Keratinocyte (primary cell): Measurements from ENCODE around the gene STOX2. TPM values are rescaled to one million over a fixed set of nuclear protein-coding genes. Genes with fewer than 3 reads are reported as not detected.
A peak's percentile ranks its signal among the peaks of the same experiment; 100 is the strongest.

Source experiments
- DNase-seq: peaks from one replicate; pipeline ENCODE4 v3.0.0-alpha.2; 2011; ENCODE audit warnings: low read depth, missing footprints, low spot score
- FAIRE-seq: peaks from 2 replicates; lab custom pipeline; 2011; peaks lifted over from hg19 to GRCh38; lab: Jason Lieb, UNC
- H2AFZ ChIP-seq: 2 replicates; pipeline ENCODE4 v1.6.0; 2012; ENCODE audit warnings: low read length, control low read depth, inconsistent platforms; ENCODE audit not compliant: control insufficient read depth
- H3K27ac ChIP-seq: 2 replicates; pipeline ENCODE4 v1.5.1; 2011; ENCODE audit warnings: low read length; ENCODE audit not compliant: control insufficient read depth, insufficient read depth
- H3K27me3 ChIP-seq: 3 replicates; pipeline ENCODE4 v1.6.0; 2011; ENCODE audit warnings: low read length; ENCODE audit not compliant: control insufficient read depth, insufficient read depth; ENCODE audit errors: extremely low read depth
- H3K36me3 ChIP-seq, 2 experiments: 2 replicates in 1 of 2; 3 replicates in 1 of 2; pipeline ENCODE4 v1.5.1; 2011; ENCODE audit warnings: low read length in 2 of 2, mild to moderate bottlenecking in 1 of 2; ENCODE audit not compliant: control insufficient read depth in 2 of 2, insufficient read depth in 2 of 2; ENCODE audit errors: extremely low read depth in 1 of 2
- H3K4me1 ChIP-seq: 3 replicates; pipeline ENCODE4 v1.5.1; 2011; ENCODE audit warnings: low read length; ENCODE audit not compliant: control insufficient read depth, insufficient read depth; ENCODE audit errors: extremely low read depth
- H3K4me2 ChIP-seq: 3 replicates; pipeline ENCODE4 v1.6.0; 2011; ENCODE audit warnings: low read depth, low read length; ENCODE audit not compliant: control insufficient read depth, insufficient read depth; ENCODE audit errors: extremely low read depth
- H3K4me3 ChIP-seq, 3 experiments: fragments of 200-600 bp in 1 of 3; sonication (generic) in 1 of 3; 2 replicates in 2 of 3; 3 replicates in 1 of 3; pipeline ENCODE4 v1.5.1; 2011 to 2016; ENCODE audit warnings: low read length in 3 of 3, mild to moderate bottlenecking in 3 of 3, control low read depth in 2 of 3, inconsistent platforms in 1 of 3, low read depth in 1 of 3, mixed read lengths in 1 of 3, mixed run types in 1 of 3, moderate library complexity in 1 of 3; ENCODE audit not compliant: control insufficient read depth in 2 of 3, insufficient read depth in 2 of 3; ENCODE audit errors: extremely low read depth in 1 of 3
- H3K79me2 ChIP-seq: 2 replicates; pipeline ENCODE4 v1.6.0; 2012; ENCODE audit warnings: low read length; ENCODE audit not compliant: control insufficient read depth, insufficient read depth
- H3K9ac ChIP-seq: 3 replicates; pipeline ENCODE4 v1.6.0; 2011; ENCODE audit warnings: low read length; ENCODE audit not compliant: control insufficient read depth, insufficient read depth; ENCODE audit errors: extremely low read depth
- H3K9me1 ChIP-seq: 3 replicates; pipeline ENCODE4 v1.6.0; 2011; ENCODE audit warnings: low read length; ENCODE audit not compliant: control insufficient read depth, insufficient read depth; ENCODE audit errors: extremely low read depth
- H3K9me3 ChIP-seq: 2 replicates; pipeline ENCODE4 v1.5.1; 2012; ENCODE audit warnings: low read depth, low read length; ENCODE audit not compliant: control insufficient read depth
- H4K20me1 ChIP-seq: 3 replicates; pipeline ENCODE4 v1.6.0; 2011; ENCODE audit warnings: low read length; ENCODE audit not compliant: control insufficient read depth, insufficient read depth; ENCODE audit errors: extremely low read depth
- CTCF ChIP-seq, 3 experiments: IDR thresholded peaks in 1 of 3; conservative IDR thresholded peaks in 1 of 3; optimal IDR thresholded peaks in 1 of 3; 2 replicates in 2 of 3; 3 replicates in 1 of 3; pipeline versions ENCODE3 to v1.5.1; 2011; ENCODE audit warnings: low read length in 3 of 3, mild to moderate bottlenecking in 3 of 3, moderate library complexity in 2 of 3, control low read depth in 1 of 3, inconsistent platforms in 1 of 3; ENCODE audit not compliant: insufficient read depth in 2 of 3; ENCODE audit errors: extremely low read depth in 1 of 3
- EZH2 ChIP-seq: IDR thresholded peaks from one replicate; pipeline ENCODE4 v1.6.1; 2012; ENCODE audit warnings: inconsistent platforms, mild to moderate bottlenecking, low read length, moderate library complexity
- dilution Hi-C: fragments of 300-500 bp; cut with MboI; formaldehyde crosslinking; loops from one replicate; pipeline ENCODE4 v1.7.0; 2020; ENCODE audit warnings: low sequenced_read_pairs; ENCODE audit not compliant: extremely low pct_ligation_motif_present
- polyA plus RNA-seq, 5 experiments: library from polyadenylated mRNA; depleted of rRNA in 3 of 5; stranded (reverse) in 3 of 5; stranded (forward) in 1 of 5; unstranded in 1 of 5; fragments of >200 nt; gene quantifications; 1 replicate in 1 of 5; 2 replicates in 3 of 5; 3 replicates in 1 of 5; pipeline versions ENCODE4 v1.2.1 to v1.2.3, GENCODE V29; 2011 to 2012; ENCODE audit warnings: missing spikeins in 2 of 5, low read depth in 1 of 5, low replicate concordance in 1 of 5

Gene STOX2
- polyA plus RNA-seq, 1 donor (not counting 4 experiments of a cell fraction or from before 2014, with no cell fraction given) = 1.6 TPM

GRCh38 chr4:183873409-183874185, 31.5 kb upstream of the STOX2 start:
- Histone ChIP-seq H3K4me1 (peaks cover 19% of the 10 kb centered on the region), H2AFZ (peak overlapping the region; percentile 58), H3K27ac (no peak overlapping the region), H3K36me3 (no peaks in the 10 kb centered on the region), H3K9me1 (no peaks in the 10 kb centered on the region), H4K20me1 (no peaks in the 10 kb centered on the region), H3K27me3 (no peaks in the 10 kb centered on the region), H3K4me3 (peak overlapping the region in 1 of 3 experiments; percentile 26), H3K4me2 (peak overlapping the region; percentile 39), H3K9ac (no peak overlapping the region), H3K79me2 (no peaks in the 10 kb centered on the region), H3K9me3 (no peaks in the 10 kb centered on the region)
- DNase-seq (peak; percentile 45), FAIRE-seq (peak; percentile 32)
- TF ChIP-seq EZH2 (no peak), CTCF (optimal IDR thresholded peaks at IDR 0.05 in 1 of 3, IDR thresholded peaks at IDR 0.05 in 1 of 3, conservative IDR thresholded peaks at IDR 0.05 in 1 of 3; ENCODE audit: extremely low read depth in 1 of 3, insufficient read depth in 2 of 3, low read length in 3 of 3) (no peak)
- dilution Hi-C loops = no loop called here

- Histone ChIP-seq H2AFZ (no peak overlapping the region), H3K36me3 (no peaks in the 10 kb centered on the region), H3K4me1 (peaks cover 19% of the 10 kb centered on the region), H3K4me3 (no peak overlapping the region), H4K20me1 (no peaks in the 10 kb centered on the region), H3K79me2 (no peaks in the 10 kb centered on the region), H3K9me3 (no peaks in the 10 kb centered on the region), H3K9ac (no peak overlapping the region), H3K27me3 (no peaks in the 10 kb centered on the region), H3K27ac (no peak overlapping the region), H3K4me2 (no peak overlapping the region), H3K9me1 (no peaks in the 10 kb centered on the region)
- DNase-seq = no peak
- FAIRE-seq = no peak
- TF ChIP-seq CTCF (optimal IDR thresholded peaks at IDR 0.05 in 1 of 3, IDR thresholded peaks at IDR 0.05 in 1 of 3, conservative IDR thresholded peaks at IDR 0.05 in 1 of 3; ENCODE audit: extremely low read depth in 1 of 3, insufficient read depth in 2 of 3, low read length in 3 of 3) = no peak
- TF ChIP-seq EZH2 = no peak
- dilution Hi-C loops = no loop called here
Observed at GRCh38 chr4:183875251-183875825, 29.8 kb upstream of the STOX2 start.
